OCI-LY7 (cell line): Measurements from ENCODE around the gene ATAD3B.
"Not testable (repeated sequence)": the region's sequence is repeated elsewhere in the genome, so short reads cannot be mapped to it uniquely, and the experiment has no call there.

Experiments used
- CTCF ChIP-seq: fragments of 200-600 bp; sonication (generic); conservative IDR thresholded peaks from 2 replicates; pipeline ENCODE4 v1.5.1; 2014; ENCODE audit warnings: mild to moderate bottlenecking, antibody characterized with exemption, low read length, moderate library complexity, mixed read lengths
- EZH2phosphoT487 ChIP-seq: fragments of 200-600 bp; sonication (generic); IDR thresholded peaks from 2 replicates; pipeline ENCODE4 v1.6.1; 2018; ENCODE audit warnings: low read depth, borderline replicate concordance, mild to moderate bottlenecking, mixed run types, antibody characterized with exemption, low read length, moderate library complexity, mixed read lengths

- TF ChIP-seq CTCF: peak; percentile 36
- not testable (repeated sequence) for TF ChIP-seq EZH2phosphoT487
Observed at GRCh38 chr1:1505366-1505798, 33.8 kb downstream of the ATAD3B start.
